AG09319 (cell line): ENCODE data around the gene SF1.

Experiments
- DNase-seq: peaks from one replicate; pipeline ENCODE4 v3.0.0-alpha.2; 2010; ENCODE audit warnings: low read depth; ENCODE audit errors: extremely low read depth
- CTCF ChIP-seq: IDR thresholded peaks from 2 replicates; pipeline ENCODE4 v1.5.1; 2011; ENCODE audit warnings: low read depth, mild to moderate bottlenecking, inconsistent platforms, low read length, moderate library complexity

Gene SF1

GRCh38 chr11:64755681-64756361 lies 22.5 kb downstream of the SF1 start:
- DNase-seq: no peak
- no peak for TF ChIP-seq CTCF

GRCh38 chr11:64754919-64755662 lies 23.3 kb downstream of the SF1 start:
- no peak for DNase-seq
- no peak for TF ChIP-seq CTCF

- no peak for TF ChIP-seq CTCF
- no peak for DNase-seq
These were observed 24.0 kb downstream of the SF1 start for GRCh38 chr11:64754124-64754918.

- no peak for DNase-seq
- no peak for TF ChIP-seq CTCF
These were observed 24.8 kb downstream of the SF1 start for GRCh38 chr11:64753380-64754123.

GRCh38 chr11:64753019-64753379 lies 25.3 kb downstream of the SF1 start:
- TF ChIP-seq CTCF: no peak
- DNase-seq: no peak

- DNase-seq: no peak
- TF ChIP-seq CTCF: no peak
These were observed 26.0 kb downstream of the SF1 start for GRCh38 chr11:64752175-64752970.
